ENCODE results near the gene COX10.
"Not testable (repeated sequence)": the region's sequence is repeated elsewhere in the genome, so short reads cannot be mapped to it uniquely, and the experiment has no call there.

The COX10 gene

GRCh38 chr17:14211246-14211645 is 141.9 kb downstream of the COX10 start:
- no peak for DNase-seq

- DNase-seq: no peak
Observed at GRCh38 chr17:14211801-14212200, 142.5 kb downstream of the COX10 start.

- DNase-seq: no peak
Observed at GRCh38 chr17:14212401-14212800, 143.1 kb downstream of the COX10 start.

DNA sequence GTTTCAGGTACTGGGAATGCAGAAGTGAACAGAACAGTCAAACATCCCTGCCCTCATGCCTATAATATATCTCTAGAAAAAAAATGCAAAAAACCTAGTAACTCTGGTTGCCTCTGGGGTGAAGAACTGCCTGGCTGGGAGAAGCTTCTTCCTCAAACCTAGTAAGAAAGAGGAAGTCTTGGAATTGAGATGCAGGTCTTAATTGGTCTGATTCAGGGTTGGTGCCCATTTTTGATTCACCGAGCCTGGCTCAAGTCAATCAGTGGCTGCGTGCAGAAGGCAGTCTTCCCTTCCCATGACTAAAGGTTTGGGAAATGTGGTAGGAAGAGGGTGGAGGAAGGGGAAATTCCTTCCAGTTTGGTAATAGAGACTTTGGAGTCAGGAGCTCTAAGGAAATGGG is 145.0 kb downstream of the COX10 start:
- DNase-seq: peak; percentile 66

DNA sequence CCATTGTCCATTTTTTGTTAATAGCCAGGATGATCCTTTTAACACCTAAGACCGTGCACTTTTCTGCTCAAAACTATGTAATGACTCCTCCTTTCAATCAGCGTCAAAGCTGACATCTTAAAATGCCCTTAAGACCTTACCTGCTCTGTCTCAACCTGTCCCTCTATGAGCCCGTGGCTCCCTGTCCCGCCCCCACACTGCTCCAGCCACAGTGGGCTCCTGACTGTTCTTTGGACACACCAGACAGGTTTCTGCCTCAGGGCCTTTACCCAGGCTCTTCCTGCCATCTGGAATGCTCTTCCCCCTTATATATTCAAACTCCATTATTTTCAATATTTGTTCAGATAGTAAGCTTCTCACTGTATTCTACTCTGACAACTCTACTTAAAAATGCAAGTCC is 153.3 kb downstream of the COX10 start:
- DNase-seq: no peak

DNA sequence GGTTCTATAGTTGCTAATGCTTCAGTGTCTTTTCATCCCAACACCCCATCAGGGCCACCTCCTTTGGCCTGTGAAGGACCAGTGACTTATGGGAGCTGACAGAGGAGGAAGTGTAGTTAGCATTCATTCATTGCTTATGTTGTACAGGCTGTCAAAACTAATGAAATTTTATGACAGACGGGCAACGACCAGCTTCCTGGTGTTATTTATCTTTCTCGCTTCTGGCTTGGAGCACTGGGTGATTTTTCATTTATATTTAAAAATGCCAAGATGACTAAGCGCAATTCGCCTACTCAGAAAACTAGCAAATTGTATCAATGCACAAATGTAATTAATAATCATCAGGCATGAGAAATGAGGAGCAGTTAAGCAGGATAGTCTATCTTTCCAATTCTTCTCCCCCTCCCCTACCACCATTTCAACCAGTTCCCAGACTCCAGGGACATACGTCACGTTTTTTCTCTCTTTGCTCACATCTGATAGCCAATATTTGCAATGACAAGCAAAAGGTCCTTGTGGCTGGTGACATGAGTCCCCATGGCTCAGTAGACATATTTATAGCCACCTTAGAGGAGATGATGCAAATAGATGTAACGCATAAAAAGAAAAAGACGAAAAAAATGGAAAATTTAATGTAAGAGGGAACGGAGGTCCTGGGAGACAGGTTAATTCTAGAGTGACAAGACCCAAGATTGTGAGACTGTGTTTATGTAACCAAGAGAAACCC is 156.1 kb downstream of the COX10 start:
- no peak for DNase-seq

GRCh38 chr17:14227052-14227451 is 157.7 kb downstream of the COX10 start:
- no peak for DNase-seq

DNA sequence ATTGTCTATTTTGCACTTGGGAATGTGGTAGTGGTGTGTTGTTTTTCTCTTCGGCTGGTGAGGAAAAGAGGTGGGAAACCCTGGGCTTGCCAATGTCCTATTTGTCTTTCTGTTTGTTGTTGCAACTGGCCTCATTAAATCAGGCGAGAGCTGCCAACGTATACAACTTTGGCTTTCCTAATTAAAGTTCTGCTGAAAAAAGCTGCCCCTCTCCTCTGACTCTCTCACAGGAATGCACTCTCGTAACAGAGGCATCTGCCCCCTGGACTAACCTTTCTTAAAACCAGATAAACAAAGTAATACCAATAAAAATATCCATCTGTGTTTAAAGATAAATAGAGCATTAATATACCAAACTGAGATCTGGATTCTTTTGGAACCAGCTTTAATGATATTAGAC is 159.6 kb downstream of the COX10 start:
- no peak for DNase-seq

DNA sequence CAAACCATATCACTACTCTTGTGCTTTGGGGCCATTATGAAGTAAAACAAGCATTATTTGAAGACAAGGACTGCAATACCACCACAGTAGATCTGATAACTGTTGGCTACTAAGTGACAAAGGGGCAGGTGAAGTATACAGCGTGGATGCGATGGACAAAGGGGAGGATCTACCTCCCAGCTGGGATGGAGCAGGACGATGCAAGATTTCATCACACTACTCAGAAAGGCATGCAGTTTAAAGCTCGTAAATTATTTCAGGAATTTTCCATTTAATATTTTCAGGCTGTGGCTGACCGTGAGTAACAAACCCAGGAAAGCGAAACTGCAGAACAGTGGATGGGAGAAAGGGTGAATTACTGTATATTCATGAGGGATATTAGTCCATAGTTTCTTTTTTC is 161.9 kb downstream of the COX10 start:
- DNase-seq: not testable (repeated sequence)

DNA sequence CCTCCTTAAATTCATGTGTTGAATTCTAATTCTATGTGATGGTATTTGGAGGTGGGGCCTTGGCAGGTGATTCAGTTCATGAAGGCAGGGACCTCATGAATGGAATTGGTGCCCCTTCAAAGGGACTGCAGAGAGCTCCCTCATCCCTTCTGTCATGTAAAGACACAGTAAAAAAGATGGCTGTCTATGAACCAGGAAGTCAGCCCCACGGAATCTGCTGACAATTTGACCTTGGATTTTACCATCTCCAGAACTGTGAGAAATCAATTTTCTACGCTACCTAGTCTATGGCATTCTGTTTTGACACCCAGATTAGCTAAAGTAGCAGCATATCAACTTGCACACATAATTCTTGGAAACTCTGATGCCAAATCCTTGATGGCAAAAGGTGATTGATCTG is 165.7 kb downstream of the COX10 start:
- DNase-seq: not testable (repeated sequence)

GRCh38 chr17:14236032-14236431 is 166.7 kb downstream of the COX10 start:
- DNase-seq: not testable (repeated sequence)

GRCh38 chr17:14236762-14237161 is 167.5 kb downstream of the COX10 start, which contains the start of gene CDRT15:
CDRT15 (minus strand) TSS chr17:14236862; CDS start chr17:14236833, 29 bp downstream.
- not testable (repeated sequence) for DNase-seq

DNA sequence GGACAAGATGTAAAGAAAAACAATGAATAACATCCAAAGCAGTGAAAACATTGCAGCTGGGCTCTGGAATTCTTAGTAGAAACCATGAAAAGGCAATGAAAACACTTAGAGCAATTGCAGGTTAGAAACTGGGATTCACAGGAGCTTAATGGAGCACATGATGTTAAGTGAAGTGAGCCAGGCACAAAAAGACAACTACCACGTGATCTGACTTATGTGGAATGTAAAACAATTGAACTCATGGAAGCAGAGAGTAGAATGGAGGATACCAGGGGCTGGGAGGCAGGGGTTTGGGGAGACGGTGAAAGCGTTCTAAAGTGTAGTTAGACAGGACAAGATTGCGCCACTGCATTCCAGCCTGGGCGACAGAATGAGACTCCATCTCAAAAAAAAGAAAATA is 170.0 kb downstream of the COX10 start:
- DNase-seq: not testable (repeated sequence)

GRCh38 chr17:14245002-14245401 is 175.7 kb downstream of the COX10 start:
- DNase-seq: no peak

DNA sequence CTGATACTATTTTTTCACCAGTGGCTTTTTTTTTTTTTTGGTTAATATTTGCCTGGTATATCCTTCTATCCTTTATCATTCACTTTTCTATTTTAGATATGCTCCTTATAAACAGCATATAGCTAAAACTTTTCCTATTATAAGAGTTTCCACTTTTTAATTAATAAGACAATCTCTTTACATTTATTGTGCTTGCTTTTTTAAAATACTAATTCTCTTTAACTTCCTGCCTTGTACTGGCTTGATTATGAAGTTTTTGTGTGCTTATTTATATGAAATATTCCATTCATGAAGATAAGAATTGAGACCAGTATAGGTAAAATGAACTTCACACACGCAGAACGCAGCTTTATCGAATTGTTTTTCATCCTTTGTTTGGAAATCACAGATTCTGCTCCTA is 176.3 kb downstream of the COX10 start:
- DNase-seq: no peak
